ENCODE measurements around the gene TIMM17A.
A peak's percentile ranks its signal among the peaks of the same experiment; 100 is the strongest.
"Not testable (repeated sequence)": the region's sequence is repeated elsewhere in the genome, so short reads cannot be mapped to it uniquely, and the experiment has no call there.

Gene TIMM17A

DNA sequence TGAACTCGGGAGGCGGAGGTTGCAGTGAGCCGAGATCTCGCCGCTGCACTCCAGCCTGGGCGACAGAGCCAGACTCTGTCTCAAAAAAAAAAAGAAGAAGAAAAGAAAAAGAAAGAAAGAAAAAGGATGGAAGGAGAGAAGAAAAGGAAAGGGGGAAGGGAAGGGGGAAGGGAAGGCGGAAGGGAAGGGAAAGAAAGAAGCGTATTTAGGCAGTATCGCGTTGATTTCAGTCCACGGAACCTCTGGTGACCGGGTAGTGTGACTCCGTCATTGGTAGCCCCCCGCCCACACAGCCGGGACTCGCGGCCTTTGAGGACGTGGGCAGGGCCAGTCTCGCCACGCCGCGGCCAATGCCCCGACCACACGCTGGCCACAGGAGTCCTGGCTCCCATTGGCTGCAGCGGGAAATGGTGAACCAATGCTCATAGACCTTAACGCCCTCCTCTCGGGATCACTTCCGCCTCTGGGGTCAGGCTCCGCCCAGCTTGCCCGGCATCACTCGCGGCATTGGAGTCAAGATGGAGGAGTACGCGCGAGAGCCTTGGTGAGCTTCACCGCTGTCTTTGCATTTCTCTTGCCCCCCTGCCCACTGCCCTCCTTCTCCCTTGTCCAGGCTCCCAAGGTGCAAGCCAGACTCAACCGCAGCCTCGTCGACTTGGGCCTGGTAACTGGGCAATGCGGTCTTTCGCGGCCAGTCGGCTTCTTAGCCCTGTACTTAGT, at the start of gene TIMM17A:
Gene TIMM17A, plus strand, starts transcription at position 495 of the 720 bp plus-strand sequence. Its CDS starts 24 bp downstream, at position 519.
- peak; percentile 87 to 92 for DNase-seq

- no peak for DNase-seq
These were observed 49.0 kb upstream of the TIMM17A start for GRCh38 chr1:201906336-201906735.

DNA sequence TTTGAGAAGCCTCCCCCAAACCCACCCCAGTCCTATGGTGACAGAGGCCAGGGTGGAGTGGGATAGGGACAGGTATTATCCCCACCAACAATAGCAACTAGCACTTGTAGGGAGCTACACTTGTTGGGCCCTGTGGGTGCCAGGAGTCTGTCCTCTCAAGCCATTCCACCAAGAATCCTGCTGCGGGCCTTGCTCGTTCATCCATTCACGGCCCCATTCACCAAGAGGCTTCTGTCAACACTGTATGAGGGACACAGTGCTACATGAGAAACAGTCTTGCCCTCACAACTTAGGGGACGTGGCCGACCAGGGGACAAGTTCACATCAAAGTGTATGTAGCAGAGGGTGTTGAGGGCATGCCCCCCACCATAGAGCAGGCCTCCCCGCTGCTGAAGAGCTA, 47.7 kb upstream of the TIMM17A start:
- no peak for DNase-seq

DNA sequence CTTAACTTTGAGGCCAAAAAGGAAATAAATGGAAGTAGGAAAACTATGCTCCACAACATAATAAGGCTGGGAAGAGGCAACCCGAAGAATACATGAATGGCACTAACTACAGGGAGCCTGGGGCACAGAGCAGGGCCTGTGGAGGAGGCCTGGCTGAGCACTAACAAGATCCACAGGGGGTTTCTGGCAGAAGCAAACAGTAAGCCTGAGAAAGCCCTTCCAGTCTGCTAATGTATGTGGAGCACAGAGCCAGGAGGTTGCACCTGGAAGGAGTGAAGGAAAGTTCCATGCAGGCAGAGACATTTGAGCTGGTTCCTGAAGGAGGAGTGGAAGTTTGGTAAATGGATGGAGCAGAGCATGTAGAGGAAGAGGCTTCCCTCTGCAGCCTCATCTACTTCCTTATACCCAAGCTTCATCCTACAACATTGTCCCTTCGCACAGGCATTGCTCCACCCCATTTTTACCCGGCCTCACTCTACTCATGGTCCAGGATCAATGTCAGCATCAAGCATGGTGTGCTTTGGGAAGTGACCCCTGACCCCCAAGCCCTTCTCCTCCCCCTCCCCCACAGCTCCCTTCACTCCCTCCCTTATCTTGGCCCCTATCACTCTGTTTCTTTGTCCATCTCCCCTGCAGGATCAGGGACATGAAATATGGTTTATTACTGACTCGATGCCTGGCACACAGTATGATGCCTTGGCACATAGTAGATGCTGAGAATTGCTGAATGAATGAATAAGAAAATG, 43.3 kb upstream of the TIMM17A start:
- DNase-seq, result no peak

- no peak for DNase-seq
These were observed 42.5 kb upstream of the TIMM17A start for GRCh38 chr1:201912832-201913231.

DNA sequence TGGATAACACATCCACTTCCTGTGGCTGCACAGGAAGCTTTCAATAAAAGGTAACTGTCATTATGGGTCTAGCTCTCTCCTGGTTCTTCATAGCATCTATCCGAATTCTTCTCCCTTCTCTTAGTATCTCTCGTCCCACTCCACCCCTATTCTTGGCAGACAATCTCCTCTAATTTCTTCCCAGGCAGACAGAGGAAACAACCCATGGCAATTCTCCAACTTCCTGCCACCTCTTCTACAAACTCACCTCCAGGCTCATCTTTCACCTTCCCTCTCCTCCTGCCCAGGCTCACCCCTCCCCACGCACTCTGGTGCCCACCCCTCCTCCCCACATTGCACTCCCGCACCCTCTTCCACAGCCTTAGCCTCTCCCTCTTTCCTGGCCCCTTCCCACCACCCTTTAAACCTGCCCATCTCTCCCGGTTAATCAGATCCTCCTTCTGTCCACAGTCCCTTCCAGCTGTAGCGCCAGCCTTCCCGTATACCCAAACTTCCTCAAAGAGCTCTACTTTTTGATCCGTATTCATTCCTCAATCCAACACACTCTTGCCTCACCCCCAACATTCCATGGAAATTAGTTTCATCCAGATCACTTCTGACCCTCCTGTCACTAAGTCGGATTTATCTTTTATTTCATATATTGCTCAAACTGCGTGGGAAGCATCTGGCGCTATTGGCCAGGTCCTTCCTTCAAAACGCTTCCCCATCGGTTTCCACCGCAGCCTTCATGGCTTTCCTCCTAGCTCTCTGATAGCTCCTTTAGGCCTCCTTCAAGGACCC, 40.7 kb upstream of the TIMM17A start:
- DNase-seq, result no peak

DNA sequence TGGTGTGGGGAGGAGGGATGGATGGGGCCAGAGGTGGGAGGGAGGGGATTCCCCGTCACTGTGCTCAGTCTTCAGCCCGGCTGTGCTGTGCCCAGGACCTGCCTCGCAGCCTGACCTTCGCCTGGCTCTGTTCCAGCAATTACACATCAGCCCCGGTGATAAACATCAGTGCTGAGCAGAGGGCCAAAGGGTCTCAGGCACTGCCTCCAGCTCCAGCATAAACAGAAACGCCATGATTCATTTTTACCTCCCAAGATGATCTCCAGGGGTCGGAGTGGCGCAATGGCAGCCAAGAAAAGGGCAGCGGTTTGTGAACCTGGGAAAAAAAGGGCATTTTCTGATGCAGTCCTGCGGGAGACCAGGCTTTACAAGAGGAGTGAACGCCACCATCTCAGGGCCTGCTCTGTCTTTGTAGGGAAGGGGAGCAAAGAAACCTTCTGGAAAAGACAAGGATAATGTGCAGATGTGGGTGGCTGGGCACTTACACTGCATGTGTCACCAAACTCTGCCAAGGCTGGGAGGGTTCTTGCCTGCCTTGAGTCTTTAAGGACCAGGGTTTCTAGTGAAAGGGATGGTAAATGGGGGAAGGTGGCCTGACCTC, 38.6 kb upstream of the TIMM17A start:
- DNase-seq, result no peak

DNA sequence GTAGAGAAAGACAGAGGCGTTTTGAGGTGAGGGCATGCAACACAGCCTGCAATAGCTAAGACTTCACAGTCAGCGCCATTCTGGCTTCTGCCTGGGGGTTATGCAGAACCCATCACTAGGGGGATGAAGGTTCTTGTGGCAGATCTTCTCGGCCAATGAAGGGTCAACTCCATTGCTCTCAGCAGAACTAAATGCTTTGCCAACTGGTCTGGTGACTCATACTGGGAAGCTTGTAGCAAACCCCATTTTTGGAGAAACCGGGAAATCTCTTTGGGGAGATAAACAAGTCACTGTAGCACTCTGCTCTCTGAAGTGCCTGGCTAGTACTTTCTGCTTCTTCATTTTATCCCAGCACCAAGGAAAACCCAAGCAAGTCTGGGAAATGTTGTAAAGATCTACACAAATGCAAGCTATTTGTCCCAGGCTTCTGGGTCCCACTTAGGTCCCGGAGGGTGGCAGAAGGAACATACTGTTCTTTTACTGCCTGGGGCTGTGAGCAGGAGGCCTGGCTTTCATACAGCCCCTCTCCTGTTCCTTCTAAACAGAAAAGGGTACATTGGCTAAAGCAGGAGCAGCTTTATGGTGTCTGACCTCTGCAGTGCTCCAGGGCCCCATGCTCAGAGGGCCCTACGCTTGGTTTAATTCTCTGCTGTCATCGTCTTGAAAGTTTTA, 37.8 kb upstream of the TIMM17A start:
- no peak for DNase-seq

GRCh38 chr1:201918343-201918742, 37.0 kb upstream of the TIMM17A start:
- DNase-seq, result no peak

GRCh38 chr1:201921952-201922558, 33.2 kb upstream of the TIMM17A start:
- no peak for DNase-seq

DNA sequence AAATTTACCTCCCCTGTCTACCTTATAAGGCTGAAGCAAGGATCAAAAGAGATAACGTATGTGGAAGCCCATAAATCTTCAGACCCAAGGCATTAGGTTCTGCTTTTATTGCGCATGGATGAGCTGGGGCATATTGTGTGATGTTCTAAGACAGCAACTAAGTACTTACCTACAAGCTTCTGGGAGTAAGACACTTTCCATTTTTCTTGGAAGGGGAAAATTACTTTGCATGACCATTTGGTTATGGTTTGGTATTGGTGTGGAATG, 30.1 kb upstream of the TIMM17A start:
- no peak for DNase-seq

- no peak for DNase-seq
These were observed 29.2 kb upstream of the TIMM17A start for GRCh38 chr1:201925981-201926645.

GRCh38 chr1:201928266-201928665, 27.0 kb upstream of the TIMM17A start:
- DNase-seq, result no peak

DNA sequence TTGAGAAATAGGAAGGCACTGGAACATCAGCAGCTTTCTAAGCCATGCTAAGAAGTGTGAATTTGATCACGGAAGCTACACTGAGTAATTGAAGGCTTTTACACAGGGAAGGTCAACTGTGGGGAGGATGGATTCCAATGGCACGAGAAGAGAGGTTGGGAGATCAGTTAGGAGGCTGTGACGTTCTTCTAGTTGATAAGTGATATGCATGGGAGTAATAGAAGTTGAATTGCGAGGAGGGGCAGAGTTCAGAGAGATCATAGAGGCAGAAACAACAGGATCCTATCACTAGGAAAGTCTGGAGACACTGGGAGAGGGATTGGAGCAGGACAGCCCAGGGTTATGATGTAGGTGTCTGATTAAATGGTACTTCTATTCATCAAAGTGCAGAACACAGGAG, 25.2 kb upstream of the TIMM17A start:
- DNase-seq, result no peak

- no peak for DNase-seq
These were observed 24.5 kb upstream of the TIMM17A start for GRCh38 chr1:201930803-201931202.

GRCh38 chr1:201933840-201934430, 21.4 kb upstream of the TIMM17A start:
- DNase-seq, result no peak

- no peak for DNase-seq
These were observed 17.6 kb upstream of the TIMM17A start for GRCh38 chr1:201937624-201938213.

DNA sequence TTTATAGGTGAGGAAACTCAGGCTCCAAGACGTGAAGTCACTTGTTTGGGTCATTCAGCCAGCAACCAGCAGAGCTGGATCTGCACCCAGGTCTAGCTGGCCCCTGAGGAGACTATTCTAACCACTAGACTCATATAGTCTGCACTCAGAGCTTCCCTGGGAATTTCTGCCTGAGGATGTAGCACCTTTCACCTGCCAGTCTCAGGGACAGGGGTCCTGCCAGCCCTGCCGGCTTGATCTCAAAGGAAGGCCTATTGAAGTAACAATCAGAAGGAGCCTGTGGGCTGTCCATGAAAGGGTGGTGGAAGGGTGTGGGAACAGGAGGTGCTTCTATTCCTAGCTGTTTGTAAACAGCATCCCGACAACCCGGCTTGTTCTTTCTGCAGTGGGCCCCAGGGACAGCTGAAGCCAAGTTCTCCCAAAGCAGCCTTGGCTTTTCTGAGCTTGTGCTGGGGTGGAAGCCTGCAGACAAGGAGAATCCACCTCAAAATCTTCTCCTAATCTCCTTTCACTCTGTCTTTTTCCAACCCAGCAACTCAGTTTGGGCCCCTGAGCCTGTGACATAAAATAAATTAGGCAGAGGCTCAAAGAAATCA, 16.8 kb upstream of the TIMM17A start:
- DNase-seq, result no peak

GRCh38 chr1:201939148-201939547, 16.2 kb upstream of the TIMM17A start:
- DNase-seq, result no peak

- DNase-seq, result no peak
These were observed 15.7 kb upstream of the TIMM17A start for GRCh38 chr1:201939574-201939973.

DNA sequence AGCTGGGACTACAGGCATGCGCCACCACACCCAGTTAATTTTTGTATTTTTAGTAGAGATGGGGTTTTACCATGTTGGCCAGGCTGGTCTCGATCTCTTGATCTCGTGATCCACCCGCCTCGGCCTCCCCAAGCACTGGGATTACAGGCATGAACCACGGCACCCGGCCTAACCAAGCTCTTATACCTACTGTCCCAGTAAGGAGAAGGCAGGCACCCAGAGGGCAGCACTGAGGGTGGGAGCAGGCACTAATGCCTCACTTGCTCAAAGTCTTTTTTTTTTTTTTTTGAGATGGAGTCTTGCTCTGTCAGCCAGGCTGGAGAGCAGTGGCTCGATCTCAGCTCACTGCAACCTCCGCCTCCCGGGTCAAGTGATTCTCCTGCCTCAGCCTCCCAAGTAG, 15.0 kb upstream of the TIMM17A start:
- not testable (repeated sequence) for DNase-seq

All from stimulated activated CD4-positive, alpha-beta T cell treated with anti-CD3 and anti-CD28 coated beads, Interleukin-4, amount 100 ng/mL, for 4 hours (primary cell).